Activated CD4-positive, alpha-beta T cell treated with anti-CD3 and anti-CD28 coated beads, Interleukin-2, amount 50 U/mL, for 4 hours (primary cell): ENCODE measurements around the gene DNTTIP2.
"Not testable (repeated sequence)": the region's sequence is repeated elsewhere in the genome, so short reads cannot be mapped to it uniquely, and the experiment has no call there.

Experiments
- DNase-seq, 2 experiments: peaks; one replicate each; pipeline ENCODE4 v3.0.0-alpha.2; 2020

The DNTTIP2 gene

DNA sequence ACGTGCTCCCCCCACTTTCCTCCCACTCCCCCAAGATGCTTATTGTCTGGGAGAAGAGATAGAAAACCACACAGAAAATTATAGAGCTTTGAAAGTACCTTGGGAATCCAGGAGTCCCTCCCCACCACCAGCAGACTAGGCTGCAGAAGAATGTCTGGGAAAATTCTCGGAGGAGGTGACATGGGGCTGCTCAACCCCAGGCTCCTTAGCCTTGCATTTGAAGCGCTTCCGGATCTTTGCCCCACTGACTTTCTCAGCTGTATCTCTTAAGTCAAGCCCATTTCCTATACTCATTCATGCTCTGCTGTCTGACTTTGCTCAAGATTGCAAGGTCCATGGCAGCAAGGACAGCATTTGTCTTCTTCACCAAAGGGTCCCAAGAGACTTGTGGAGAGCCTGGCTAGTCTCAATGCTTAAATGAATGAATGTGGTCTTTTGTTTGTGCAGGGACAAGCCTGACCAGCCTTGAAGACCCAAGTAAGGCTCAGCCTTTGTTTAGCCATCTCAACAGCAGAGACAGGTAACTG, 38.0 kb downstream of the DNTTIP2 start:
- DNase-seq: no peak

DNA sequence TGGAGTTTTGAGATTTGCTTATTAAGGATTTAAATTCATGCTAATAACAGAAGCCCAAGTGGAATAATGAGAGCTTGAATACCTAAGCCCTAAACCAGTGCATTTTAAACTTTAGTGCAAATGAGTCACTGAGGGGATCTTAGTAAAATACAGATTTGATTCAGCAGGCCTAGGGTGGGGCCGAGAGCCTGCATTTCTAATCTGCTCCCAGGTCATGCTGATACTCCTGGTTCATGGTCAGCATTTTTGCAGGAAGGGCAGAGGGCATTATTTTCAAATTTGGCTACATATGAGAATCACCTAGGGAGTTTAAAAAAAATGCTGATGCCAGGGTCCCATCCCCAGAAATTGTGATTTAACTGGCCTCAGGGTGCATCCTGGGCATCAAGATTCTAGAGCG, 39.3 kb downstream of the DNTTIP2 start:
- no peak for DNase-seq

DNA sequence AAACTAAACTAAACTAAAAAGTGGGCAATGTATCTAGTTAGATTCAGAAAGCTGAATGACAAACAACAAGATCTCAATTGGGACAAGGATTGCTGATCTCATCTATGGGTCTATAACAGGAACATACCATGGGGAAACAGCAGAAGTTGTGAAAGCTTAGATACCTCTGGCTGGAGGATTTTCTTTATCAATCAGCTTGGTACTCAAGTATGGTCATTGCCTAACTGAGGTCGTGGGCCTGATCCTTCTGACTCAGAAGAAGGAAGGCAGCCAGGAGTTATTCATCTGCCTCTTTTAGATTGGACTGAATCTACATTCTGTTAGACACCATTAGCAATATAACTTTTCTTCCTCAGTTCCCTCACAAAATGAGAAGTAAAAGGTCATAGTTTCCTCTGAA, 39.7 kb downstream of the DNTTIP2 start:
- no peak for DNase-seq

- DNase-seq: no peak
Measured at GRCh38 chr1:93837961-93838360, 41.0 kb downstream of the DNTTIP2 start.

GRCh38 chr1:93833293-93833692, 45.7 kb downstream of the DNTTIP2 start:
- not testable (repeated sequence) for DNase-seq

DNA sequence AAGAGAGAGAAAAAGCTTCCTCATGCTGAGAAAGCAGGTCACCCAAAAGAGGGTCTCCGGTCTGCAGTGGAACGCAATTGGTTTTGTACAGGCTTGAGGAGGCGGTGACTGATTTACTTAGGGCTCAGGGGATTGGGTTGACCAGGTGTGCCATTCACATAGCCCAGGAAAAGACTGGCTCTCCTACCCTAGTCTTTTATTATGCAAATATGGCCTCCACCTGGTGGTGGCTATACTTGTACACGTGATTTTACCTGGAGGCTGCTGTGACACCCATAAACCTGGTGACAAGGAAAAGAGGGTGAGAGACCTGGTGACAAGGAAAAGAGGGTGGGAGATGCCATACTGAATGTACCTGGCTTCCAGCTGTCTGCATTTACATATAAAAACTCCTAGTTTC, 49.9 kb downstream of the DNTTIP2 start:
- DNase-seq: no peak

GRCh38 chr1:93828367-93828755, 50.6 kb downstream of the DNTTIP2 start:
- no peak for DNase-seq

- DNase-seq: no peak
Measured at GRCh38 chr1:93827633-93828366, 51.2 kb downstream of the DNTTIP2 start.

GRCh38 chr1:93827128-93827527, 51.9 kb downstream of the DNTTIP2 start:
- DNase-seq: no peak

GRCh38 chr1:93824834-93825233, 54.2 kb downstream of the DNTTIP2 start:
- DNase-seq: no peak

GRCh38 chr1:93822730-93823425, 56.1 kb downstream of the DNTTIP2 start:
- no peak for DNase-seq

- no peak for DNase-seq
Measured at GRCh38 chr1:93821423-93822144, 57.4 kb downstream of the DNTTIP2 start.

- DNase-seq: no peak
Measured at GRCh38 chr1:93820554-93821422, 58.2 kb downstream of the DNTTIP2 start.

DNA sequence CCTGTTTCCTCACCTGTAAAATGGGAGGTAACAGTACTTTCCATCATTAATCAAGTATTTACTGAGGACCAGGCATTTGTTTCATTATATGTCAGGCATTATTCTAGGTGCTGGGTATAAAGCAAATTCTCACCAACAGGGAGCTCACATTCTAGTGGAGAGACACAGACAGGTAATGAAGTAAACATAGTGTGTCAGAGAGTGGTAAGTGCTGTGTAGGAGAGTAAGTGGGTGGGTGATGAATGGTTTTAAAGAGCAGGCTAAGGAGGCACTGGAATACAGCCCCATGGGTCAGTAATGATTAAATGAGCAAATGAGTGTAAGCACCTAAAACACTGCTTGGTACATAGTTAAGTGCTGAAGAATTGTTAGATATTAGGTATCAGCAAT, 60.4 kb downstream of the DNTTIP2 start:
- no peak for DNase-seq

GRCh38 chr1:93817819-93818569, 61.0 kb downstream of the DNTTIP2 start:
- DNase-seq: peak; percentile 8 to 12

DNA sequence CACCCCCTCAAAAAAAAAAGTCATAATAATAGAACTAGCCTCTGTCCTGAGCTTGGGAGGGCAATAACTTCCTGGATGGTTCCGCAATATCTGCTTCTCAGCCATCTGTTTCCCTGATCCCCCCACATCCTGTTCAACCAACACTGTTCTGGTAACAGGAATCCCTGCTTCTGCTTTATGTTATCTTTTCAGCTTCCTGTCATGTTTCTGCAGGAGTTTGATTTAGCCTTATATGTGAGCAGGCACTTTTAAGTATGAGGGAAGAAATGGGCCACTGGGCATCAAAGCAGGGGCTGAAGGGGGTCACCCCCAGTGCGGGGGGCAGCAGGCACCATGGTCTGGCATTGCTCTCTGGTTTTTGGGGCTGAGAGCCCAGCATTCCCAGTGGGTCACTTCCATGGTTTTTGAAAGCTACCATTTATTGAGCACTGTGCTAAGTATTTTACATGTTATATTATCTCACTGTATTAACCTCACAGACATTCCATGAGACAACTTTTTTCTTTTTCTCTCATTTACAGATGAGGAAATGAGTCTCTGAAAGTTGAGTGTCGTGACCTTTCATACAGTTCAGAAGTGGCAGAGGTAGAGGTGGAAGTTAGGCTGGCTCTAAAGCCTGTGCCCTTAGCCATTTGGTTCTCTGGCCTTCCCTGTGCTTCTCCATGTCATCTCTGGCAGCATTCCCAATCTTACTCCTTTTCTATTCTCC, 61.9 kb downstream of the DNTTIP2 start:
- DNase-seq: no peak
